GM12801 (cell line): ENCODE data around the gene PSMG1.

Source experiments
- TF ChIP-seq, protein P1 (sequence below): IDR thresholded peaks from one replicate; pipeline ENCODE4 v1.5.1; 2011; ENCODE audit warnings: control low read depth; ENCODE audit not compliant: insufficient read length; ENCODE audit errors: extremely low read depth

PSMG1 gene, protein sequence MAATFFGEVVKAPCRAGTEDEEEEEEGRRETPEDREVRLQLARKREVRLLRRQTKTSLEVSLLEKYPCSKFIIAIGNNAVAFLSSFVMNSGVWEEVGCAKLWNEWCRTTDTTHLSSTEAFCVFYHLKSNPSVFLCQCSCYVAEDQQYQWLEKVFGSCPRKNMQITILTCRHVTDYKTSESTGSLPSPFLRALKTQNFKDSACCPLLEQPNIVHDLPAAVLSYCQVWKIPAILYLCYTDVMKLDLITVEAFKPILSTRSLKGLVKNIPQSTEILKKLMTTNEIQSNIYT

DNA sequence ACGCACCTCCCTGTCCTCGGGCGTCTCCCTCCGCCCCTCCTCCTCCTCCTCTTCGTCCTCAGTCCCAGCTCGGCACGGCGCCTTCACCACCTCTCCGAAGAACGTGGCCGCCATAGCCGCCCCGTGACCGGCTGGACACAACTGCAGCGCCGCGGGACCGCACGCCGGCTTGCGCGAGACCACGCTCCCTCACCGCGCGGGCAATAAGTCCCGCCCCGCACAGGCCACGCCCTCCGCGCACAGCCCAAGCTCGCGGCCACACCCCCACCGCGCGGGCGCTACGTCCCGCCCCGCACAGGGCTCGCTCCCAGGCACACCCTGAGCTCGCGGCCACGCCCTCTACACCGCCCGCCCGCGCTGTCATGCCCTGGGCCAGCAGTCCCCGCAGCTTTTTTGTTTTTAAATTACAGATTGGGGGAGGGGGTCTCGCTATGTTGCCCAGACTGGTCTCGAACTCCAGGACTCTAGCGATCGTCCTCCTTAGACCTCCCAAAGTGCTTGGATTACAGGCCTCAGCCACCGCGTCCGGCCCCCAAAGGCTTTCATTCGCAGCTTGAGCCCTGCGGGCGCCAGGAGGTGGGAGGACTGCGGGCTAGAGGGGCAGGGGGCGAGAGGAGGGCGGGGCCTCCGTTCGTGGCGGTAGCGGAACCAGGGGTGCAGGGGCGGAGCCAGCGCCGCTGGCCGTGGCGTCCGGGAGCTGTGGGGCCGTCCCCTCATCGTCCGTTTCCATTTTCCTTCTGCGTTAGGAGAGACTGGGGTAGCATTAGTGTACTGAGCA, at the start of gene PSMG1:
Gene PSMG1, minus strand, starts transcription at position 180 of the 778 bp plus-strand sequence. Its CDS starts 66 bp downstream, at position 114.
- TF ChIP-seq, protein P1, sequence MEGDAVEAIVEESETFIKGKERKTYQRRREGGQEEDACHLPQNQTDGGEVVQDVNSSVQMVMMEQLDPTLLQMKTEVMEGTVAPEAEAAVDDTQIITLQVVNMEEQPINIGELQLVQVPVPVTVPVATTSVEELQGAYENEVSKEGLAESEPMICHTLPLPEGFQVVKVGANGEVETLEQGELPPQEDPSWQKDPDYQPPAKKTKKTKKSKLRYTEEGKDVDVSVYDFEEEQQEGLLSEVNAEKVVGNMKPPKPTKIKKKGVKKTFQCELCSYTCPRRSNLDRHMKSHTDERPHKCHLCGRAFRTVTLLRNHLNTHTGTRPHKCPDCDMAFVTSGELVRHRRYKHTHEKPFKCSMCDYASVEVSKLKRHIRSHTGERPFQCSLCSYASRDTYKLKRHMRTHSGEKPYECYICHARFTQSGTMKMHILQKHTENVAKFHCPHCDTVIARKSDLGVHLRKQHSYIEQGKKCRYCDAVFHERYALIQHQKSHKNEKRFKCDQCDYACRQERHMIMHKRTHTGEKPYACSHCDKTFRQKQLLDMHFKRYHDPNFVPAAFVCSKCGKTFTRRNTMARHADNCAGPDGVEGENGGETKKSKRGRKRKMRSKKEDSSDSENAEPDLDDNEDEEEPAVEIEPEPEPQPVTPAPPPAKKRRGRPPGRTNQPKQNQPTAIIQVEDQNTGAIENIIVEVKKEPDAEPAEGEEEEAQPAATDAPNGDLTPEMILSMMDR, result no peak

DNA sequence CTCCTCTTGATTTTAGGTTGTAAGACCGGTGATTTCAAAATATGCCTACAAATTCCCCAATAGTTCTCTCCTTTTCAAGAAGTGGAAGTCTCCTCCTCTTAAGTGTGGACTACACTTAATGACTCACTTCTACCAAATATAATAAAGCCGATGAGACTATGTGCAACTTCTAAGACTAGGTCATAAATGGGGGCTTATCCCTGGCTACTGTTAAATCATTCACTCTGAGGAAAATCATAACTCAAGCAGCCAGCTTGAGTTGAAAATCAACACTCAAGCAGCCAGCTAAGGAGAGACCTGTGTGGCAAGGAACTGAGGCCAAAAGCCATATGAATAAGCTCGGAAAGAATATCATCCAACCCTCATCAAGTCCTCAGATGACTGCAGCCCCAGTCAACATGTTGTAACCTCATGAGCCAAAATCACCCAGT, 49.6 kb upstream of the PSMG1 start:
- TF ChIP-seq, protein P1, result no peak

DNA sequence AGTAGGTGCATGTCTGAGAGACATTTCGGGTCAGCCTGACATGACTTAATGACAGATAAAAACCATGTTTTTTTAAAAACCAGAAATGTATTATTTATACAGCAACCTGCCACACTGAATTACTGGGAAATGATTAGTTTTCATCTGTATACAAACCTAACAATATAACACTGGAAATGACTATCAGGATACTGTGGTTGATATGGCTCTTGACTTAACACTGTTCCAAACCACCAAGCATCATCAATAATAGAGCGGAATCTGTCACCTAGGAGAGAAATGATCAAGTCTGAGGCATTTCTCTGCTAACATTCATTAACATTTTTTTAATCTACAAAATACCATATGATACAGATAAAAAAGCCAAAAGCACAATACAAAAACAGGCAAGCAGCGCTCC, 41.7 kb upstream of the PSMG1 start:
- TF ChIP-seq, protein P1, result no peak

DNA sequence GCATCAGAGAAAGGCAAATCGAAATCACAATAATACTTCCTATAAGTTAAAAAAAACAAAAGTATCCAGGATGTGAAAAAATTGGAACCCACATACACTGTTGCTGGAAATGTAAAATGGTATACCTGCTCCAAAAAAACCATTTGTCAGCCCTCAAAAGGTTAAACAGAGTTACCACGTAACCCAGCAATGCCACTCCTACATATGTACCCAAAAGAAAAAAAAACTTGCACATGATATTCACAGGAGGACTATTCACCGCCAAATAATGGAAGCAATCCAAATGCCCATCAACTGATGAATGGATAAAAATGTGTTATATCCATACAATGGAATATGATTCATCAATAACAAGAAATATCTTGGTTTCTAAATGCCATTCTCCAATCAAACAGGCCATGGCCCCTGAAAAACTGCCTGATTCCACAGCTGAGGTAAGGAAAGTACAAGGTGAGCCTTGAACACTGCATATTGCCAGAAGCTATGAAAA, 38.8 kb upstream of the PSMG1 start:
- TF ChIP-seq, protein P1, result no peak

DNA sequence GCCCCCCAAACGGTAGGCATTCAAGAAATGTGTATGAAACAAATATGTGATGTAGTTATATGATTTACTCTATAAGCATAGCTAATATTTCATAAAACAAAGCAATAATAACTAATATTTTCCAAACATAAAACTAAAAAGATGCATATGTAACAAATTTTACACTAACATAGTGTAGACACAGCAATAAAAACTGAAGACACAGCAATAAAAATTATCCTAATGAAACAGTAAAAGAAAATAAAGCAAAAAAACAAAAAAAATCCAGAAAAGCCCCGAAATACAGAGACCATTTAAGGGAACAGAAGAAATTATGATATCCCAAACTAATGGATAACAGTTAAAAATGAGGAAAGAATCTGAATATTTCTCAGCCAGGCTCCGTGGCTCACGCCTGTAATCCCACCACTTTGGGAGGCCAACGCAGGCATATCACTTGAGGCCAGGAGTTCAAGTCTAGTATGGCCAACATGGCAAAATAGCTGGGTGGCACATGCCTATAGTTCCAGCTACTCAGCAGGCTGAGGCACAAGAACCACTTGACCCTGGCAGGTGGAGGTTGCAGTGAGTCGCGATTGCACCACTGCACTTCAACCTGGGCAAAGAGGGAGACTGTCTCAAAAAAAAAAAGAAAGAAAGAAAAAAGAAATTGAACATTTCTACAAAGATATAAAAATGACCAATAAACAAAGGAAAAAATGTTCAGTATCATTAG, 38.2 kb upstream of the PSMG1 start:
- TF ChIP-seq, protein P1, result no peak

DNA sequence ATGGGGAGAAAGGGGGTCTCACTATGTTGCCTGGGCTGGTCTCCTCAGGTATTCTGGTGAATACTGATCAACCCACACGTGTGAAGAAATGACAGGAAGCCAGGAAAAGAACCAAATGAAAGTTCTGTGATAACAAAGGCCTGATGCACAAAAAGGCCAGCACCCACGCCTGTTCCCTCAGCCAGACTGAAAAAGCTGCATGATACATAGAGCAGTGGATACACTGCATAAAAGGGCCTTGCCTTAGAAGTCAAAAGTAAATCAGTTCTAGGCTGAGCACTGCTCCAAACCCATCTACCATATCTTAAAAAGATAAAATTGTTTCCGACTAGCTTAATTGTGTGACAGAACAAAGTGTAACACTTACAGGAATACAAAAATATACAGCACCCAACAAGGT, 36.9 kb upstream of the PSMG1 start:
- TF ChIP-seq, protein P1, result no peak

DNA sequence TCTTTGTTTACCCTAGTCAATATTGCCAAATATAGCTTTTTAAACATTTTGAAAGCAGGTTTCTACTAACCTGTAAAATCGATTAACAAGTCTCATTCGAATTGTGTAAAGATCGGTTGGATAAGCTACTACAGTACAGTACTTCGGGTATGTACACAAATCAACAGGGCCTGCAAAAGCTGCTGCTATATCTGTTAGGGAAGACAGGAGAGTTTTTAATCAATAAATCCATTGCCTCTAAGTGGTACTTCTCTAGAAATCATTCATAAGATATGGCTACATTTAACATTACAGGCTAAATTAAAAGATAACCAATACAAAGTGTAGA, 34.8 kb upstream of the PSMG1 start:
- TF ChIP-seq, protein P1, result no peak
